Lower leg skin (tissue), 4 donors: ENCODE results near the gene ASB2. TPM values are rescaled to one million over a fixed set of nuclear protein-coding genes. Genes with fewer than 3 reads are reported as not detected.

ENCODE experiments used
- DNase-seq, 2 donors: peaks; one replicate each; pipeline ENCODE4 v3.0.0-alpha.2; 2019; ENCODE audit warnings: low spot score in 2 of 2
- H3K4me3 ChIP-seq: fragments of 200-600 bp; sonication (generic); 2 replicates; pipeline ENCODE4 v1.5.1; 2017; ENCODE audit warnings: mild to moderate bottlenecking, low read depth; ENCODE audit not compliant: poor library complexity, severe bottlenecking
- POLR2A ChIP-seq, 2 donors: fragments of 450-650 bp; IDR thresholded peaks; one replicate each; pipeline ENCODE4 v1.6.1; 2016 to 2017; ENCODE audit warnings: antibody characterized with exemption in 2 of 2, mild to moderate bottlenecking in 1 of 2, moderate library complexity in 1 of 2
- WGBS, 2 donors: methylation state at CpG; one replicate each; pipeline ENCODE4 v1.1.5; 2018; 5-methylcytosine and 5-hydroxymethylcytosine counted together
- intact Hi-C: fragments of 100-400 bp; cut with DNase I; formaldehyde crosslinking; loops from one replicate; pipeline ENCODE4 v1.15.0; 2023; ENCODE audit warnings: low total_unique reads
- total RNA-seq, 4 donors: library from RNA; depleted of rRNA; stranded (reverse); fragments of >200 nt; gene quantifications; one replicate each; pipeline ENCODE4 v1.1.0, GENCODE V29; 2016
- TF ChIP-seq, protein P1 (sequence below), 3 donors: fragments of 450-650 bp; IDR thresholded peaks; one replicate each; pipeline ENCODE4 v1.5.1; 2016; ENCODE audit warnings: antibody characterized with exemption in 3 of 3, mild to moderate bottlenecking in 3 of 3, moderate library complexity in 2 of 3

Gene ASB2
- total RNA-seq, 4 donors from 2014 or later = 0.46 to 5.4 (median 1.8) TPM

DNA sequence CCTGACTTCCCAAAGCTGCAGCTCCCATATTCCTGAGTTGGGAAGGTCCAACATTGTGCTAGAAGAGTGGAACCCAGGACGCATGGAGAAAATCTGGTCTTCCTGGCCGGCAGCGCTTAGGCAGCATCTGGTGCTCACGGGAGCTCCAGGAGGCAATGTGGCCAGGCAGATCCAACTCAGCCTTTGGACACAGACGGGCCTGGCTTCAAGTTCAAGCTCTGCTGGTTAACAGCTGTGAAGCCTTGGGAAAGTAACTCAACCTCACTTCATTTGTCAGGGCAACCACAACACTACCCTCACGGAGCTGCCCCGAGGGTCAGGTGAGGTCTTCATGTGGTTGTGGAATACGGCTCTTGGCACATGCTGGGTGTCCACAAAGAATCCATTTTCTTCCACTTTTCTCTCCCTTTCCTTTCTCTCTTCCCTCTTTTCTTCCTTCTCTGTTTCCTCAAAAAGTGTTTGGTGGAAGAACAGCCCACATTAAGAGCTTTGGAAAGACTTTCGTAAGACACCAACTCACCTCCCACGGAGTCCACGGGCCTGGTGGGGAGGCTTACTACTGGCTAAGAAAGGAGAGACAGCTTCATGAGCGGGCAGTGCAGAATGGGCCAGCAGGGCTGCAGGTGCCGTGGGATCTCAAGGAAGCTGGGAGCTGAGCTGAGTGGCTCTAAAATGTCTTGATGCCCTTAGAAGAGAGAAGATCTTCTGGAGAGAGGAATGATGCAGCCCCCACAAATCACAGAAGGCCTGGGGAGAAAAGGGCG is 51.6 kb downstream of the ASB2 start:
- H3K4me3 ChIP-seq = no peak overlapping the region
- 88 to 92% methylated on average over 13 to 14 of the region's 14 CpGs for WGBS, 2 donors
- no peak for DNase-seq
- intact Hi-C loops = no loop called here
- no peak for TF ChIP-seq POLR2A (IDR thresholded peaks at IDR 0.05)
- TF ChIP-seq, protein P1, sequence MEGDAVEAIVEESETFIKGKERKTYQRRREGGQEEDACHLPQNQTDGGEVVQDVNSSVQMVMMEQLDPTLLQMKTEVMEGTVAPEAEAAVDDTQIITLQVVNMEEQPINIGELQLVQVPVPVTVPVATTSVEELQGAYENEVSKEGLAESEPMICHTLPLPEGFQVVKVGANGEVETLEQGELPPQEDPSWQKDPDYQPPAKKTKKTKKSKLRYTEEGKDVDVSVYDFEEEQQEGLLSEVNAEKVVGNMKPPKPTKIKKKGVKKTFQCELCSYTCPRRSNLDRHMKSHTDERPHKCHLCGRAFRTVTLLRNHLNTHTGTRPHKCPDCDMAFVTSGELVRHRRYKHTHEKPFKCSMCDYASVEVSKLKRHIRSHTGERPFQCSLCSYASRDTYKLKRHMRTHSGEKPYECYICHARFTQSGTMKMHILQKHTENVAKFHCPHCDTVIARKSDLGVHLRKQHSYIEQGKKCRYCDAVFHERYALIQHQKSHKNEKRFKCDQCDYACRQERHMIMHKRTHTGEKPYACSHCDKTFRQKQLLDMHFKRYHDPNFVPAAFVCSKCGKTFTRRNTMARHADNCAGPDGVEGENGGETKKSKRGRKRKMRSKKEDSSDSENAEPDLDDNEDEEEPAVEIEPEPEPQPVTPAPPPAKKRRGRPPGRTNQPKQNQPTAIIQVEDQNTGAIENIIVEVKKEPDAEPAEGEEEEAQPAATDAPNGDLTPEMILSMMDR (IDR thresholded peaks at IDR 0.05) = no peak

- no peak for DNase-seq
- intact Hi-C loops = no loop called here
- H3K4me3 ChIP-seq = no peak overlapping the region
- WGBS, 2 donors = 87 to 88% methylated on average over 8 of the region's 8 CpGs
- no peak for TF ChIP-seq POLR2A (IDR thresholded peaks at IDR 0.05)
- TF ChIP-seq, protein P1 (IDR thresholded peaks at IDR 0.05) = no peak
Measured at GRCh38 chr14:93923626-93924025, 52.7 kb downstream of the ASB2 start.

- no peak for TF ChIP-seq POLR2A (IDR thresholded peaks at IDR 0.05)
- TF ChIP-seq, protein P1 (IDR thresholded peaks at IDR 0.05) = no peak
- DNase-seq = no peak
- 86 to 90% methylated on average over 18 of the region's 18 CpGs for WGBS, 2 donors
- H3K4me3 ChIP-seq = no peak overlapping the region
- intact Hi-C loops = no loop called here
Measured at GRCh38 chr14:93921001-93921806, 55.2 kb downstream of the ASB2 start.

- no peak overlapping the region for H3K4me3 ChIP-seq
- no peak for DNase-seq
- WGBS, 2 donors = 78 to 91% methylated on average over 7 of the region's 7 CpGs
- TF ChIP-seq POLR2A (IDR thresholded peaks at IDR 0.05) = no peak
- TF ChIP-seq, protein P1 (IDR thresholded peaks at IDR 0.05) = no peak
- intact Hi-C loops = no loop called here
Measured at GRCh38 chr14:93917141-93917540, 59.2 kb downstream of the ASB2 start.

GRCh38 chr14:93916498-93916897 is 59.9 kb downstream of the ASB2 start:
- no peak overlapping the region for H3K4me3 ChIP-seq
- intact Hi-C loops = no loop called here
- 65 to 74% methylated on average over 3 of the region's 3 CpGs for WGBS, 2 donors
- TF ChIP-seq POLR2A (IDR thresholded peaks at IDR 0.05) = no peak
- DNase-seq = no peak

DNA sequence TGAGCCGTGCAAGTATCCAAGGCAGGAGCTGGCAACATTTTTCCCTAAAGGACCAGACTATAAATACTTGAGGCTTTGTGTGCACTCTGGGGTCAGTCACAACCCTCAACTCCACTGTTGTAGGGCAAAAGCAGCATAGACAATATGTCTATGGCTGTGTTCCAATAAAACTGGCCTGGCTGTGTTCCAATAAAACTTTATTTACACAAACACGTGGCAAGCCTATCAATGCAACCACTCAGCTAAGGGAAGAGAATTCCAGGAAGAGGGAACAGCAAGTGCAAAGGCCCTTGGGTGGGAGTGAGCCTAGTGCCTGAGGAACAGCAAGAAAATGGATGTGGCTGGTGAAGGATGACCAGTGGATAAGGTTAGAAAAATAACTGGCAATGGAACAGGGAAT is 60.6 kb downstream of the ASB2 start:
- H3K4me3 ChIP-seq = no peak overlapping the region
- intact Hi-C loops = no loop called here
- no peak for DNase-seq
- 31 to 45% methylated on average over 2 of the region's 2 CpGs for WGBS, 2 donors
- TF ChIP-seq, protein P1 (IDR thresholded peaks at IDR 0.05) = no peak
- no peak for TF ChIP-seq POLR2A (IDR thresholded peaks at IDR 0.05)
